Measurements from ENCODE around the gene ALMS1. TPM values are rescaled to one million over a fixed set of nuclear protein-coding genes. Genes with fewer than 3 reads are reported as not detected.
"Not testable (repeated sequence)": the region's sequence is repeated elsewhere in the genome, so short reads cannot be mapped to it uniquely, and the experiment has no call there.

Gene ALMS1
- polyA plus RNA-seq, 5 donors = 29.4 to 40.5 (median 38.9) TPM

- DNase-seq = no peak
These were observed 108.4 kb downstream of the ALMS1 start for GRCh38 chr2:73494031-73494430.

- no peak for DNase-seq
These were observed 118.4 kb downstream of the ALMS1 start for GRCh38 chr2:73503992-73504570.

GRCh38 chr2:73504850-73505249 lies 119.2 kb downstream of the ALMS1 start:
- DNase-seq = not testable (repeated sequence)

GRCh38 chr2:73510470-73510869 lies 124.8 kb downstream of the ALMS1 start:
- DNase-seq = not testable (repeated sequence)

GRCh38 chr2:73516033-73516432 lies 130.4 kb downstream of the ALMS1 start:
- DNase-seq = no peak

- no peak for DNase-seq
These were observed 143.1 kb downstream of the ALMS1 start for GRCh38 chr2:73528688-73529087.

GRCh38 chr2:73530773-73531172 lies 145.1 kb downstream of the ALMS1 start:
- DNase-seq = not testable (repeated sequence)

- DNase-seq = no peak
These were observed 146.7 kb downstream of the ALMS1 start for GRCh38 chr2:73532381-73532780.

GRCh38 chr2:73536133-73536840 lies 150.7 kb downstream of the ALMS1 start:
- peak in 1 of 2 donors; percentile 4 for DNase-seq

- DNase-seq = not testable (repeated sequence)
These were observed 175.2 kb downstream of the ALMS1 start for GRCh38 chr2:73560875-73561274.

- no peak for DNase-seq
These were observed 175.8 kb downstream of the ALMS1 start for GRCh38 chr2:73561422-73561821.

- DNase-seq = no peak
These were observed 179.3 kb downstream of the ALMS1 start for GRCh38 chr2:73564986-73565385.

GRCh38 chr2:73566288-73566878 lies 180.7 kb downstream of the ALMS1 start:
- DNase-seq = no peak

GRCh38 chr2:73575261-73575660 lies 189.6 kb downstream of the ALMS1 start:
- no peak for DNase-seq

GRCh38 chr2:73582364-73582763 lies 196.7 kb downstream of the ALMS1 start:
- DNase-seq = no peak

- DNase-seq = no peak
These were observed 202.5 kb downstream of the ALMS1 start for GRCh38 chr2:73588177-73588576.

GRCh38 chr2:73593680-73594079 lies 208.0 kb downstream of the ALMS1 start:
- DNase-seq = no peak

GRCh38 chr2:73594251-73594650 lies 208.6 kb downstream of the ALMS1 start:
- DNase-seq = no peak

GRCh38 chr2:73601780-73602179 lies 216.1 kb downstream of the ALMS1 start:
- no peak for DNase-seq

- not testable (repeated sequence) for DNase-seq
These were observed 217.5 kb downstream of the ALMS1 start for GRCh38 chr2:73603099-73603588.

GRCh38 chr2:73604589-73604988 lies 219.0 kb downstream of the ALMS1 start:
- DNase-seq = not testable (repeated sequence)

GRCh38 chr2:73610111-73610510 lies 224.5 kb downstream of the ALMS1 start:
- DNase-seq = no peak

- no peak for DNase-seq
These were observed 225.6 kb downstream of the ALMS1 start for GRCh38 chr2:73611193-73611592.
